Esophagus muscularis mucosa (tissue), 3 donors: ENCODE data around the gene POLR2J.

Experiments
- POLR2AphosphoS5 ChIP-seq, 2 donors: sonication (generic); formaldehyde crosslinking; IDR thresholded peaks; one replicate each; pipeline ENCODE4 v1.6.1; 2017; ENCODE audit warnings: antibody characterized with exemption in 2 of 2
- TF ChIP-seq, protein P1 (sequence below), 3 experiments: fragments of 200-600 bp in 2 of 3; fragments of 450-650 bp in 1 of 3; sonication (generic) in 2 of 3; IDR thresholded peaks; one replicate each; pipeline ENCODE4 v1.5.1; 2017 to 2019; ENCODE audit warnings: antibody characterized with exemption in 3 of 3, mild to moderate bottlenecking in 2 of 3, moderate library complexity in 1 of 3

DNA sequence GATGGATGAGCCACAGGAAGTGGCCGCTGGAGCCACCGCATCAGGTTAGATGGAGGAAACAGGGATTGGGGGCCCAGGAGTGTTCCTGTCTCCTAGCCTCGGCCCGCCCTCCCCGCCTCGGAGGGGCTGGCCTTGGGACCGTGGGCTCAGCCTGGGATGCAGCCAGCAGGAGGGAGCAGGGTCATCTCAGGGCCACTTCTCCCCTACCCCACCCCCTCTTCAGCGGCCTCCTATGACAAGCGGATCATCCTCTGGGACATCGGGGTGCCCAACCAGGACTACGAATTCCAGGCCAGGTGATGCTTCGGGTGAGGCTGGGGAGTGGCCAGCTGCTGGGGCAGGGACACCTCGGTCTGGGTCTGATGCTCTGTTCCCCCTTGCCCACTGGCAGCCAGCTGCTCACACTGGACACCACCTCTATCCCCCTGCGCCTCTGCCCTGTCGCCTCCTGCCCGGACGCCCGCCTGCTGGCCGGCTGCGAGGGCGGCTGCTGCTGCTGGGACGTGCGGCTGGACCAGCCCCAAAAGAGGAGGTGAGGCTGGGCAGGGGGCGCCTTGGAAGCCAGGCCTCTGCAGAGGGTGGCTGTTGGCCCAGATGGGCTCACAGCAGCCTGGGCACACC is 9.3 kb downstream of the POLR2J start:
- TF ChIP-seq, protein P1, sequence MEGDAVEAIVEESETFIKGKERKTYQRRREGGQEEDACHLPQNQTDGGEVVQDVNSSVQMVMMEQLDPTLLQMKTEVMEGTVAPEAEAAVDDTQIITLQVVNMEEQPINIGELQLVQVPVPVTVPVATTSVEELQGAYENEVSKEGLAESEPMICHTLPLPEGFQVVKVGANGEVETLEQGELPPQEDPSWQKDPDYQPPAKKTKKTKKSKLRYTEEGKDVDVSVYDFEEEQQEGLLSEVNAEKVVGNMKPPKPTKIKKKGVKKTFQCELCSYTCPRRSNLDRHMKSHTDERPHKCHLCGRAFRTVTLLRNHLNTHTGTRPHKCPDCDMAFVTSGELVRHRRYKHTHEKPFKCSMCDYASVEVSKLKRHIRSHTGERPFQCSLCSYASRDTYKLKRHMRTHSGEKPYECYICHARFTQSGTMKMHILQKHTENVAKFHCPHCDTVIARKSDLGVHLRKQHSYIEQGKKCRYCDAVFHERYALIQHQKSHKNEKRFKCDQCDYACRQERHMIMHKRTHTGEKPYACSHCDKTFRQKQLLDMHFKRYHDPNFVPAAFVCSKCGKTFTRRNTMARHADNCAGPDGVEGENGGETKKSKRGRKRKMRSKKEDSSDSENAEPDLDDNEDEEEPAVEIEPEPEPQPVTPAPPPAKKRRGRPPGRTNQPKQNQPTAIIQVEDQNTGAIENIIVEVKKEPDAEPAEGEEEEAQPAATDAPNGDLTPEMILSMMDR (IDR thresholded peaks at IDR 0.05), result no peak
- no peak for TF ChIP-seq POLR2AphosphoS5 (IDR thresholded peaks at IDR 0.05)
